ENCODE results near the gene NMNAT2.

NMNAT2 gene

DNA sequence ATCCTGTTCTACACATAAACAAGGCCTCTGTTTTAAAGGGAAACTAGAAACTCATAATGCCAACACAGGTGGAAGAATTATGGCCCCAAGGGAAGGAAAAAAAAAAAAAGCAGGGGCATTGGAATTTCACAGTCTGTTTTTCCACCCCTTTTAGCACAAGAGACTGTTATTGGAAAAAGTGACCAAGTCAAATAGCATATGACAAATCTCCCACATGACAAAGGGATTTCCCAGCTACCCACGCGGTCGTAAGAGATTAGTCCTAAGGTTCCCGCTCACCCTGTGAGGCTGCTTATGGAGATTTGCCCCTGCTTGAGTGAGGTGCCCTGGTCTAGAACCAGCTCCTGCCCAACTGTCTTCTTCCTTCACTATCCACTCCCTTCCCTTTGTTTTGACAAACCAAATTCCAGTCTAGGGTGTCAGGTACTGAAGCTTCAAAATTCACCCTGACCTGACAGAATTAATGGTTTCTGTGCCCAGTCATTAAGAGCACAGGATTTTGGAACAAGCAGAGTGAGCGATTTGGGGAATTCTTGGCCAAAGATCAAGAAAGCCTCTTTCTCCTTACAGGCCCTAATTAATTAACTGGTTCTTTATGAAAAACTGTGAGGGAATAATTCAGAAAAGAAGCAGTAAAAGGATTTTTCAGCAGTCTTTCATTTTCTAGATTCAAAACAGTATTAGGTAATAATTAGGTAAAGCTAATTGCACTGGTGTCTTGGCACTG, 107.3 kb downstream of the NMNAT2 start:
- DNase-seq (ENCODE audit: low spot score), result no peak

DNA sequence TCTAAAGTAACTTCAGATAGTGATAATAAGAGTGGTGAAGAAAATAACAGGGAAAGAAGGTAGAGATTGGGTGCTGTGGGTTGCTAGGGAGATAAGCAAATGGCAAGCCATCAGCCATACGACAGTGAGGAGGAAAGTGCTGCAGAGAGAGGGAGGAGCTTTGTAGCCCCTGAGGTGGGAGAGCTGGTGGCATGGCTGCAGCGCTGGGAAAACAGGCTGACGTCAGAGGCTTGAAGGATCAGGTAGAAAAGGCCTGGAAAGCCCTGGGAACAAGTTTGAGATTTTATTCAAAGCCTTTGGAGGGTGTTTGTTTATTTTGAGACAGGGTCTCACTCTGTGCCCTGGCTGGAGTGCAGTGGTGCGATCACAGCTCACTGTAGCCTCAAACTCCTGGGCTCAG, 109.5 kb downstream of the NMNAT2 start:
- DNase-seq (ENCODE audit: low spot score), result no peak

DNA sequence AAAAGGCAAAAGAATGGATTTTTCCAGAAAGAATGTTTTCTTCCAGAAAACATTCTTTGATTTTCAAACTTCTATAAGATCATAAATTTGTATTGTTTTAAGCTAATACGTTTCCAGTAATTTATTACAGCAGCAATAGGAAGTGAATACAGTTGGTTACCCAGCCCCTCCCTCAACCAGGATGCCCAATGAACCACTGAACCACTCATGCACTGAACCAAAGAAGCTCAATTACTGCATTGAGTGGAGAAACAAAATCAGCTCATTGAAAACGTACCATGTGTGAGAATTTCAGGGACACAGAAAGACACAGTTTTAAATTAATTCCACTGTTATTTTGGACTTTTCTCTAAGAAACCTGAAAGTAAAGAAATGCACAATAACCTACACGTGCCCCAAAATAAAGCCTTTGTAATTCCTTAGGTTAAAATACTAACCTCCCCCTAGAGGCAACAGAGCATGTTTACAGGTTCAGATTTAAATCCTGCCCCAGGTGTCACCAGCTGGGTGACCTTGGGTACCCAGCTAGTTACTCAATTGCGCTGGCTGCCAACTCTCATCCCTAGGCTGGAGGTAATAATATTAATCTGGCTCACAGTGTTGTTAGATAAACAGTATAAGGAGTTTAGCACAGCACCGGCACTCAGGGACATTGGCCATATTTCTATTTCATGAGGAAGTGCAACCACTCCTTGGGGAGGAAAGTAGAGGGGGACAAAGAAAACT, 111.7 kb downstream of the NMNAT2 start:
- no peak for DNase-seq (ENCODE audit: low spot score)

DNA sequence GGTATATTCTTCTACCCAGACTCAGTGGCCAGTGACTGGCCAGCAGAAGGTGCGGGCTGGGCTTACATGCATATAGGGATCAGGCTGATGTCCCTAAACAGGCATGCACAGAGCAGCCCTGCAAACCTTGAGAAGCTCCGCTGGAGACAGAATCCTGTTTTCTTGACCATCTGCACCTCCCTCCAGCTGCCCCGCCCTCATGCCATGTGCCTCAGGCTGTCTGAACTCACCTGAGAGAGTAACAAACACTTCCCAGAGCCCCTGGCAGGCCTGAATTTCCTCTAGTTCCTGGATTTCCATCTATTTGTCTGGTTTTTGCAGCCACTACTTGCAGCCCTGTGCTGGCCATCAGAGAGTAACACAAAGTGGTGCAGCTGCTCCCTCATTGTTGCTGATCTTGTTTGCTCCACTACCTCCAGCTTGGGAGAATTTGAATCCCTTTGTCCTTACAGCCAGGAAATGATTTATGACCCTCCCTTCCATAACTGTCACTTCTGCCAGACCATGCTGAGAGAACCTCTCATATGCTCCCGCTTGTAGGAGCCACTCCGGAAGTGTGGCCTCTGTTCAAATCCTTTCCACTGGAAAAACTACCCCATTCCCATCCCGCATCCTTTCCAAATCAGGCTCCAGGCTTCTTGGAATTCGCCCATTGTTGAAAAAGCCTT, 113.6 kb downstream of the NMNAT2 start:
- no peak for DNase-seq (ENCODE audit: low spot score)

DNA sequence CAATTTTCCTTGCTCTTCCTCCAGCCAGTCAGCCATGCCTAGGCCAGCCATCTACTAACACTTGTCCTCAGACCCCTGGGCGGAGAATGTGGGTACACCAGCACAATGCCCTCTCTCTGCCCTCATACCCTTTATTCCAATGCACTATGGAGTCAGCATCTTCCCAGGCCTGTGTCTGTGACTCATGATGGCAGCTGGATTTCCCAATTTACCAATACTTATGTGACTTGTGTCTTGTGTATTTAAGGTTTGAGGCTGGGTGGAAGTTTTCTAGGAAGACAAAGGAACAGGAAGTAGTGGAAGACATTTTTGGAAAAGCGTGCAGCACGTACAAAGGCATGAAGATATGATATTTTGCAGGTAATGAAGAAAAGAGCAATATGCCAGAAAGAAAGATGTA, 114.3 kb downstream of the NMNAT2 start:
- DNase-seq (ENCODE audit: low spot score), result no peak

DNA sequence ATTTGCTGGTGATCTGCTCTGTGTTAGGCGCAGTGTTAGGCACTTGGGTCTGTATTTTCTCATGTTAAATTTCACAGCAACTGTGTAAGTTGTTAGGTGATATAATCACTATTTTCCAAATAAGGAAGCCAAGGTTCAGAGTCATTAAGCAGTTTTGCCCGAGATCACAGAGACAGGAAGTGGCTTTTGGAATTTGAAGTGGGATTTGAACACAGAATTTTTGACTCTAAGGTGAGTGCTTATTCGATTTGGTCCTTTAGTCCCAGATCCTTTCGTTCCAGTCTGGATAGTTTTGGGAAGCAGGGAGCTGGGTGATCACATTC, 114.9 kb downstream of the NMNAT2 start:
- no peak for DNase-seq (ENCODE audit: low spot score)

DNA sequence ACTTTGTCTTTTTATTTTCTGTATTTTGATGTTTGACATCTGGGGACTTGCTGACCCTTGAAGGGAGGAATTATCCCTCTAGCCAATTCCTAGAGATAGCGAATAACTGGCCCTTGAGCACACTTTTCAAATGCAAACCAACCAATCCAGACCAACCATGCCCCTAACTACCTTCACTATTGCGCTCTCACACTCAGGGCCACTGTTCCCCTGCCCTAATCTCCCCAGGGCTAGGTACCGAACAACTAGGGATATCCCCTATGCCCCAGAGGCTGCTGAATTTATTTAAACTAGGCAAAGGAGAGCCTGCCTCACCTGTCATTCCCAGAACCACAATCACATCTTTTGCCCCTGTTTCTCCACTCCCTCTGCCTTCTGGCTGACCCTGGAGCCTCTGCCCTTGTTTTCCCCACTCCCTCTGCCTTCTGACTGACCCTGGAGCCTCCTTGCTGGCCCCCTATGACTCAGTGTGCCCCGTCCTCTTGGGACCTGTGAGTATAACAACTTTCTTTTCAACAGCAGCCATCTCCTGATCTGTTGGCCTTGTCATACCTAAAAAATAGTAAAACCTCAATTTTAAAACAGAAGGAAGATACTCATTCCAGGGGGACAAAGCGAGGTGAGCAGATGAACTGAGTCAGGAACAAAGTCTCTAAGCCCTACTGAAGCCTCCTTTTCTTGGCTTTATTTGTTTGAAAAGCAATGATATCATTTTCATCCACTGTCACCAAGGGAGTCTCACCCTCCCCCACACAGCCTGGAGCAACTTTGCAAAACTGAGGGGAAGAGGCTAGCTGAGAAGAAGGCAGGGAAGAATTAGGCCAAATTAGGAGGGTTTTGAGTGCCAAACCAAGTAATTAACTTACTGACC, 115.5 kb downstream of the NMNAT2 start:
- no peak for DNase-seq (ENCODE audit: low spot score)

DNA sequence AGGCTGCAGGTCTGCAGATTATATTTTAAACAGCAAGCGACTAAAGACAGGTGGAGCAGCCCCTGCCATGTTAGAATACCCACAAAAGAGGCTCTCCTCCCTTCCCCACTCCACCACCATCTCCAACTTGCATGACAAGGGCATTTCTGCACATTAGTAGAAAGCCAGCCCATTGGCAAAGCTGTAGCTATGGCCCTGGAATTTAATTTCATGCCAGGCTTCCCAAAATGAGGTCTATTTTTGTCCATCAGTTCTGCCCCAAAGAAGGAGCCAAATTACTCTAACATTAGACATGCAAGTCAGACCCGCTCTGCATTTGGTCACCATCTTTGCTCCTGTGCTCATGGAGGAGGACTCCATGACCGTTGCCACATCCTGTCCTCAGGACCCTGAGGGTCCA, 116.9 kb downstream of the NMNAT2 start:
- no peak for DNase-seq (ENCODE audit: low spot score)

DNA sequence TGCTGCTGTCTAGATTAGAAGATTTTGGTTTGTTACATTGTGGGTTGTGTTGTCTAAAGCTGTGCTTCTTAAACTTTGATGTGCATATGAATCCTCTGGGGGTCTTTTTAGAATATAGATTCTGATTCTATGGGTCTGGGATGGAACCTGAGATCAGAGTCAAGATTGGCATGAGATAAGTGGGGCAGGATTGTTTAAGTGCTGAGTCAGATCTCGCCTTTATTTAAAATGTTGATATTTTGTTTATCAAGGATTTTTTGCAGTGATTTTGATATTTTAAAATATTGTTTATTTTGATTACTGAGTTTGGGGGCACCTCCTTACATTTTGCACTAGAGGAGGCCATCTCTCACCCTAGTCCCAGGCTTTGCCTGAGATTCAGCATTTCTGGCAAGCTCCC, 117.4 kb downstream of the NMNAT2 start:
- no peak for DNase-seq (ENCODE audit: low spot score)

DNA sequence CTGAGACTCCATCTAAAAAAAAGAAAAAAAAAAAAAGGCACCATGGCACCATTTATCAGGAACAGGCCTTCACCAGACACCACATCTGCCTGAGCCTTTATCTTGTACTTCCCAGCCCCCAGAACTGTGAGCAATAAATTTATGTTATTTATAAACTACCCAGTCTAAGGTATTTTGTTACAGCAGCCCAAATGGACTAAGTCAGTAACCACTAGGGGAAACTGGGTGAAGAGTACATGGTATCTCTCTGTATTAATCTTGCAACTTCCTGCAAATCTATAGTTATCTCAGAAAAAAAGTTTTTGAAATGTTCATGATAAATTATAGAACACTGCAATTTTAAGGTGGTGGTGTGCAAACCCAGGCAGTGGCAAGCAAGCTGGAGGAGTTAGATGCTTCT, 117.8 kb downstream of the NMNAT2 start:
- DNase-seq (ENCODE audit: low spot score), result no peak

DNA sequence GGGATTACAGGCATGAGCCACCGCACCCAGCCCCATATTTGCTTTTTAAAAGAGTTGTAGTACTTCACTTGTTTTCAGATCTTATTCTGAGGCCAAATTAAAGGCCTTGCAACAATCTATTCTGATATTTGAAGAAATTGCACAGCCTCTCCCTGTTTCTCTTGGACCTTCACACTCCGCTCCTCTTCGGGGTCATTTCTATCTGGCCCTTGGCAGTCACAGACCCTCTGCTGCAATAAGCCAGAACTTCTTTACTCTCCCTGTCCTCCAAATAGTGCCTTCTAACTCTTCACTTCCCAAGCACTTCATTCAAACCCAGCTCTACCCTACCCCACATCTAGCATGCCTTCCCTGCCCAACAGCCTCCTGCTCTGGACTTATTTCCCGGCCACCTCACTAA, 121.4 kb downstream of the NMNAT2 start:
- DNase-seq (ENCODE audit: low spot score), result no peak

DNA sequence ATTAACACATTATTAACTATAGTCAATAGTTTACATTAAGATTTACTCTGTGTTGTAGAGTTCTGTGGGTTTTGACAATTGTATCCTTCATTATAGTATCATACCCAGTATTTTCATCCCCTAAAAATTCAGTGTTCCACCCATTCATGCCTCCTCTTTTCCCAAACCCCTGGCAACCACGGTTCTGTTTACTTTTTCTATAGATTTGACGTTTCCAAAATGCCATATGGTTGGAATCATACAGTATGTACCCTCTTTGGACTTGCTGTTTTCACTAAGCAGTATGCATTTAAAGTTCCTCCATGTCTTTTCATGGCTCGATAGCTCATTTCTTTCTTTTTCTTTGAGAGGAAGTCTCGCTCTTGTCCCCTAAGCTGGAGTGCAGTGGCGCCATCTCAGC, 122.7 kb downstream of the NMNAT2 start:
- DNase-seq (ENCODE audit: low spot score), result no peak

DNA sequence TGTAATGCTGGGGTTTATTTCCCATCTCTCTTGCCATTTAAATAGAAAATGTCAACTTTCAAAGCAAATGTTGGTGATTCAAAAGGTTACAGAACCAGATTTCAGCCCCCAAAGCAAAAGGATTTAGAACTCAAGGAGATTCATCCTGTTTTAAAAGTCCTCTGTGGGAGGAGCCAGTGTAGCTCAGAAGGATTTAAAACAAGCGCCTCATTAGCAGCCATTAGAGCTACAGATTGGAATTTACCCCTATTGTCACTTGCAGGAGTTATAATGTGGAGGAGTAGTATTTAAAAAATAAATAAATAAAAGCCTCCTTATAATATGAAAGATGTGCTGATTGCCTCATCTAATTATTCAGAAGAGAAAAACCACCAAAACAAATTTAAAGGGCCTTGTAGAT, 124.3 kb downstream of the NMNAT2 start:
- DNase-seq (ENCODE audit: low spot score), result no peak

DNA sequence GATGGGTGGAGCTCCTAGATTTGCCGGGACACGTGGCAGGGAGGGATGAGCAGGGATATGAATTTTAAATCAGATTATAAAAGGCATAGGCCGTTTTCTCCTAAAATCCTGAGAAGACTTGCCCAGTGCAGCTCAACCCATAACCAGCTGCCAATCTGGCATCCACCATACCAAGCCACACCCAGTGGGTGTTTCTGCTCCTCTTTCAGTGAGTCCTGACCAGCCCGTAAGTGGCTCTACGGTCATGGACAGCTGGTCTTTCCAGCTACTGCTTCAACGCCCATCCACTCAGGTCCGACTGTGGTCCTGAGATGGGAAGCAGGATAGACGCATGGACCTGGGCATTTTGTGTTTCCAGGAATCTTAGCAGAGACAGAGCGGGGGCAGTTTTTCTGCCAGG, 124.9 kb downstream of the NMNAT2 start:
- DNase-seq (ENCODE audit: low spot score), result no peak

DNA sequence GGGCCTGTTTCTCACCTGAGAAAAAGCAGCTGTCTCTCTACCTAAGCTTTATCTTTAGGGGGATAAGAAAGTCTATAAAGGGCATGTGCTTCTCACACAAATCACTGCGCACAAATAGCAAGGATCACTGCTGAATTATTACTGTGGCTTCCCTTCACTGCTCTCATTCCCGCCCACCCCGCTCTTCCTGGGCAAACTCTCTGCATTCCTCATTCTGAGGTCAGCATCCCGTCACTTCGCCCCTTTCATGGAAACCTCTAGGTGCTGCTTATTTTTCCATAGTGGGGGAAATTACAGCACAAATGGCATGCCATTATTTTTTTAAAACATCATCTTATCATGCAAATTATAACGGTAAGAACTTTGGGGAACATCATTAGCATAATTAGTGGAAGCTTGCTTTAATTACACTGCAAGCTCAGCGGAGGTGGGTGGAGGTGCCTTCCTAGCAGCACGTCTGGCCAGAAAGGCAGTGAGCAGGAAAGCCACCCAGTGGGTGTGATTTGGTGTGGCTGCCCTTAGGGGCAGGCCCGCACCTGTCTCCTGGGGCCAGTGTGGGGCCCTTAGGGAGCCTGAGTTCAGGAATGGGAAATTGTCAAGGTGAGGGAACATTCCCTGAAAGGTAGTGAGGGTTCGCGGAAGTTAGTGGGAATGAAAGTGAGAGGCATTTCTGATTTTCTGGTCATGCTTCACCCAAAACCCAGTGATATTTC, 126.2 kb downstream of the NMNAT2 start:
- peak; percentile 85 for DNase-seq (ENCODE audit: low spot score)

DNA sequence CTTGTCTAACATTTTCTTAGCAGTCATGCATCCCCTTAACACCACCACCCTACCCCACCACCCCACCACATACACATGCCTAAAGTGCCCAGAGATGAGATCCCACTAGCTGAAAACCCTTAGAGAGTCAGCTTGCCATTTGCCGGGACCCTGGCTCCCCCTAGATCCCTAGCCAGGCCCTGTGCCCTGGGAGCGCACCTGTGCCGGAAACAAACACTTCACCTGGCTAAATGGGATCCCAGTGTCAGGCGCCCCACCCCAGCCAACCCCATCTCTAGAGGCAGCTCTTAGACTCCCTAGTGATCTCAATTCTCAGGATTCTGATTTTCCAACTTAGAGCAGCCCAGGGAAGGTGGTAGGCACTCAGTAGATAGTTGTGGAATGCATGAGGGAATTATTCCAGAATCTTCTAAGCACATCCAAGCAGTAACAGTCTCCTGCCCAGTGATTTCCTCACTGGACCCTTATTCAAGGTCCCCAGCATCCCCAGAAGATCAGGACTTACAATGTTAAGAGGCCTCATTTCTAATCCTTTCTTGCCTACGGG, 126.9 kb downstream of the NMNAT2 start:
- peak; percentile 32 for DNase-seq (ENCODE audit: low spot score)

DNA sequence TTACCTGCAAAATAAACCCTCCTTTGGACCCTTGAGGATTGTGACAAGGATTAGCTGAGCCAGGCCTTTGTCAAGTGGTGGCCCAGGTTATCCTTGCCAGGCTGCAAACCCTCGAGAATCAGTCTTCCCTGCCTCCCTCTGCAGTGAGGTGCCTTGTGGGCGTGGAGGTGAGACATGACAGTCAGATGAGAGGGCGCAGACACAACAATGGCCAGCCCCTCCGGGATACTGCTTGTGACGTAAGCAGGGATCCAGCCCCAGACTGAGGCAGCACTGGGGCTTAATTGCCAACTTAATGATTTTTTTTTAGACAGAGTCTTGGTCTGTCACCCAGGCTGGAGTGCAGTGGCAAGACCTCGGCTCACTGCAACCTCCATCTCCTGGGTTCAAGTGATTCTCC, 127.6 kb downstream of the NMNAT2 start:
- DNase-seq (ENCODE audit: low spot score), result no peak

DNA sequence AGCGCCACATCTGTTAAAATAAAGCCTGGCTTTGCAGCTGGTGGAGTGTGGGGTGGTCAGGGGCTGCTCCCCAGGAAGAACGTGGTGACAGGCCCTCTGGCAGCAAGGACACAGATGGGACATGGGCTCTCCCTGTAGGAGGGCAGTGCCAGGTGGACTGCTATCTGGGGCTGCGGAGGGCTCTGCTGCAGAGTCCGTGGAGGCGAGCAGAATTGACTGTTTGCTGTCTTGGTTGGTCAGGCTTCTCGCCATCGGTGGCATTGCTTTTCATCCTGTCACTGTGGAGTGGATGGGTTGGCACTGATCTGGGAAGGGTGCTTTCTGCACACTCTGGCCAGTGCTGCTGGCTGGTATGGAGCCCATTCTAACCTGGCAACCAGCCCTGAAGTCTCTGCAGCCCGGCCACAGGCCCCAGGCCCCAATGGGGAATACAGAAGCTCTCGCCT, 129.1 kb downstream of the NMNAT2 start:
- DNase-seq (ENCODE audit: low spot score), result no peak

DNA sequence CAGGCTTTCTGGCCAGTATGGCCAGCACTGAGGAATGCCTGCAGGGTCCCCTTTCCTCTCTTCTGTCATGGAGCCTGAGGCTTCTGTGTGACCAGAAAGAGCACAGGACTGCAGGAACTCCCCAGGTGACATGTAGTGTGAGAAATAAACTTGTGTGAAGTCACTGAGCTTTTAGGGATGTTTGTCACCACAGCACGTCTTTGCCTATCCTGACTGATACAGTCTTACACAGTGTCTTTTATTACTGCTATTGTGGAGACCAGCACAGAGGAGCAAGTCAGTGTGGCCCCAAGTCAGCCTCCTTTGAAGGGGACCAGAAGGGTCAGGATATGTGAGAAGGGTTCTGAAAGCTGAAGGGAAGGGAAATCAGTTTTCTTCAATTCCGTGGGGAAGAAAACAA, 129.6 kb downstream of the NMNAT2 start:
- no peak for DNase-seq (ENCODE audit: low spot score)

DNA sequence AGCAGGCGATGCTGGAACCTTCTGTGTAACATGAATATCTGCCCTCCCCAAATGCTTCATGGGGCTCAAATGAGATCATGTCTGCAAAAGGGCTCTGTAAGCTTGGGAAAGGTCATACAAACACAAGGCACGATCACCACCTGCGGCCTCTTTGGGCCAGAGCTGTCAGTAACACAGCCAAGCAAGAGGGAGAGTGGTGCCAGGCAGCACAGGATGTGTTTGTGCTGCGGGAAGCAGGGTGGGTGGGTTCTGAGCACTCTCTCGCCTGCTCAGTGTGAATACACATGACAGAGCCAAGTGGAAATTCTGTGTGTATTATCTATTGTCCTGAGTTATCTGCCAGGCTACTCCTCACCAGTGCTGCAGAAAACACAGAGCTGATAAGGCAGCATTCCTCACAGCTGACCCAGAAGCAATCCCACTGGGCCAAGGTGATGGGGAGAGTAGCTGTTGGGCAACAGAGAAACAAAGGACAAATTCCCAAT, 130.9 kb downstream of the NMNAT2 start:
- DNase-seq (ENCODE audit: low spot score), result peak; percentile 24

DNA sequence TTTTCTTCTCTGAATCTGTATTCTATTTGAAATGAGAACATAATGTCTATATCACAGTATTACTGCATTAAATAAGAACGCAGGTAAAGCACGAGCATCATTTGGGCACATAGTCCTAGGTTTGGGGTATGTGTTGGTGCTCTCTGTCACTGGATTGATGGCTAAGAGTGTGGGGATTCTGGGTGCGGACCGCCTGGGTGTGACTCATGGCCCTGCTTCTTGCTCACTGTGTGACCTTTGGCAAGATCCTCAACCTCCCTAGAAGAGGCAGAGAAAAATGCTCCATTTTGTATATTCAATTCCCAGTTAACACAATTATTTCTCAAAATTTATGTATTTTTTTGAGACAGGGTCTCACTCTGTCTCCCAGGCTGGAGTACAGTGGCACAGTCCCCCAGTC, 132.4 kb downstream of the NMNAT2 start:
- DNase-seq (ENCODE audit: low spot score), result no peak

Data from GM03348 (cell line).